ENCODE measurements around the gene TBC1D4.

Gene TBC1D4

GRCh38 chr13:75485286-75486062, 3.5 kb upstream of the TBC1D4 start:
- H3K36me3 ChIP-seq (ENCODE audit: control insufficient read depth in 1 of 2, insufficient read depth in 2 of 2, low read depth in 1 of 2, low read length in 2 of 2), result no peaks in the 10 kb centered on the region
- no peak overlapping the region for H2BK12ac ChIP-seq (ENCODE audit: low read length in 2 of 2)
- no peak overlapping the region for H4K91ac ChIP-seq (ENCODE audit: low read length)
- peaks cover 3% of the 10 kb centered on the region for H3K79me1 ChIP-seq (replicated peaks; ENCODE audit: low read length, poor library complexity, severe bottlenecking)
- H2AK5ac ChIP-seq (ENCODE audit: low read length, severe bottlenecking), result peak overlapping the region; percentile 68
- no peak overlapping the region for H2BK15ac ChIP-seq (ENCODE audit: low read depth, poor library complexity, severe bottlenecking)
- no peak overlapping the region for H2BK5ac ChIP-seq (ENCODE audit: low read depth, low read length, poor library complexity, severe bottlenecking)
- H4K8ac ChIP-seq (ENCODE audit: low read length), result no peak overlapping the region
- no peaks in the 10 kb centered on the region for H3K27me3 ChIP-seq (ENCODE audit: control insufficient read depth in 1 of 2, insufficient read depth in 1 of 2, low read length in 2 of 2)
- no peaks in the 10 kb centered on the region for H3K9me3 ChIP-seq (ENCODE audit: control insufficient read depth, low read length)
- H2AFZ ChIP-seq (ENCODE audit: low read depth, low read length), result no peak overlapping the region
- peaks cover 15% of the 10 kb centered on the region for H3K4me1 ChIP-seq (ENCODE audit: control insufficient read depth, insufficient read depth, low read depth, low read length)
- no peak overlapping the region for H3K9ac ChIP-seq (ENCODE audit: low read length)
- no peak overlapping the region for H2BK120ac ChIP-seq (ENCODE audit: low read depth, low read length)
- no peak overlapping the region for H3K4me2 ChIP-seq (ENCODE audit: low read length, poor library complexity, severe bottlenecking)
- H3K18ac ChIP-seq (ENCODE audit: low read depth in 1 of 2, low read length in 2 of 2), result no peak overlapping the region
- H3K27ac ChIP-seq (ENCODE audit: low read length, poor library complexity, severe bottlenecking), result no peak overlapping the region
- no peak overlapping the region for H3K4me3 ChIP-seq (ENCODE audit: insufficient read depth in 1 of 2, low read depth in 1 of 2, low read length in 2 of 2)
- 80% methylated on average over 1 of the region's 1 CpG for WGBS
- DNase-seq, result peak; percentile 46
- no peak overlapping the region for H3K23ac ChIP-seq (ENCODE audit: low read length in 2 of 2)
- H3K14ac ChIP-seq (ENCODE audit: low read length in 2 of 2), result no peak overlapping the region
- H3K4ac ChIP-seq (ENCODE audit: low read depth in 1 of 2, low read length in 2 of 2), result peak overlapping the region in 1 of 2 experiments; percentile 15

- Histone ChIP-seq H3K4me1 (ENCODE audit: control insufficient read depth, insufficient read depth, low read depth, low read length) (peaks cover 13% of the 10 kb centered on the region), H3K9me3 (ENCODE audit: control insufficient read depth, low read length) (no peaks in the 10 kb centered on the region), H3K9ac (ENCODE audit: low read length) (peak overlapping the region; percentile 94), H2BK5ac (ENCODE audit: low read depth, low read length, poor library complexity, severe bottlenecking) (no peak overlapping the region), H3K79me1 (replicated peaks; ENCODE audit: low read length, poor library complexity, severe bottlenecking) (peaks cover 11% of the 10 kb centered on the region), H2BK120ac (ENCODE audit: low read depth, low read length) (no peak overlapping the region), H2BK15ac (ENCODE audit: low read depth, poor library complexity, severe bottlenecking) (no peak overlapping the region), H3K14ac (ENCODE audit: low read length in 2 of 2) (no peak overlapping the region), H4K91ac (ENCODE audit: low read length) (no peak overlapping the region), H3K4me2 (ENCODE audit: low read length, poor library complexity, severe bottlenecking) (no peak overlapping the region), H3K23ac (ENCODE audit: low read length in 2 of 2) (no peak overlapping the region), H2AK5ac (ENCODE audit: low read length, severe bottlenecking) (no peak overlapping the region), H2BK12ac (ENCODE audit: low read length in 2 of 2) (no peak overlapping the region), H3K4ac (ENCODE audit: low read depth in 1 of 2, low read length in 2 of 2) (no peak overlapping the region), H3K36me3 (ENCODE audit: control insufficient read depth in 1 of 2, insufficient read depth in 2 of 2, low read depth in 1 of 2, low read length in 2 of 2) (no peaks in the 10 kb centered on the region), H3K4me3 (ENCODE audit: insufficient read depth in 1 of 2, low read depth in 1 of 2, low read length in 2 of 2) (peak overlapping the region in 1 of 2 experiments; percentile 94), H3K18ac (ENCODE audit: low read depth in 1 of 2, low read length in 2 of 2) (no peak overlapping the region), H2AFZ (ENCODE audit: low read depth, low read length) (no peak overlapping the region), H4K8ac (ENCODE audit: low read length) (no peak overlapping the region), H3K27me3 (ENCODE audit: control insufficient read depth in 1 of 2, insufficient read depth in 1 of 2, low read length in 2 of 2) (no peaks in the 10 kb centered on the region), H3K27ac (ENCODE audit: low read length, poor library complexity, severe bottlenecking) (no peak overlapping the region)
- no CpG with 5 or more reads among the region's 1 CpG for WGBS
- no peak for DNase-seq
These were observed 781 bp upstream of the TBC1D4 start for GRCh38 chr13:75482820-75483079.

- Histone ChIP-seq H2BK12ac (ENCODE audit: low read length in 2 of 2) (peak overlapping the region in 1 of 2 experiments; percentile 84), H3K36me3 (ENCODE audit: control insufficient read depth in 1 of 2, insufficient read depth in 2 of 2, low read depth in 1 of 2, low read length in 2 of 2) (no peaks in the 10 kb centered on the region), H3K9ac (ENCODE audit: low read length) (peak overlapping the region; percentile 94), H3K9me3 (ENCODE audit: control insufficient read depth, low read length) (no peaks in the 10 kb centered on the region), H2BK5ac (ENCODE audit: low read depth, low read length, poor library complexity, severe bottlenecking) (no peak overlapping the region), H3K4ac (ENCODE audit: low read depth in 1 of 2, low read length in 2 of 2) (peak overlapping the region; percentile 13 to 80), H2BK15ac (ENCODE audit: low read depth, poor library complexity, severe bottlenecking) (peak overlapping the region; percentile 63), H4K8ac (ENCODE audit: low read length) (no peak overlapping the region), H2AFZ (ENCODE audit: low read depth, low read length) (peak overlapping the region; percentile 91), H3K4me3 (ENCODE audit: insufficient read depth in 1 of 2, low read depth in 1 of 2, low read length in 2 of 2) (peak overlapping the region; percentile 88 to 94), H3K18ac (ENCODE audit: low read depth in 1 of 2, low read length in 2 of 2) (peak overlapping the region in 1 of 2 experiments; percentile 91), H3K14ac (ENCODE audit: low read length in 2 of 2) (peak overlapping the region in 1 of 2 experiments; percentile 97), H3K79me1 (replicated peaks; ENCODE audit: low read length, poor library complexity, severe bottlenecking) (peaks cover 12% of the 10 kb centered on the region), H3K27me3 (ENCODE audit: control insufficient read depth in 1 of 2, insufficient read depth in 1 of 2, low read length in 2 of 2) (no peaks in the 10 kb centered on the region), H2BK120ac (ENCODE audit: low read depth, low read length) (peak overlapping the region; percentile 80), H4K91ac (ENCODE audit: low read length) (peak overlapping the region; percentile 11), H3K27ac (ENCODE audit: low read length, poor library complexity, severe bottlenecking) (no peak overlapping the region), H3K4me2 (ENCODE audit: low read length, poor library complexity, severe bottlenecking) (peak overlapping the region; percentile 100), H3K23ac (ENCODE audit: low read length in 2 of 2) (peak overlapping the region in 1 of 2 experiments; percentile 98), H3K4me1 (ENCODE audit: control insufficient read depth, insufficient read depth, low read depth, low read length) (peaks cover 13% of the 10 kb centered on the region), H2AK5ac (ENCODE audit: low read length, severe bottlenecking) (no peak overlapping the region)
- DNase-seq, result peak; percentile 53
- under 1% methylated on average over 92 of the region's 100 CpGs for WGBS
These were observed 546 bp downstream of the TBC1D4 start for GRCh38 chr13:75481176-75482069.

- Histone ChIP-seq H3K9ac (ENCODE audit: low read length) (peak overlapping the region; percentile 94), H3K4me3 (ENCODE audit: insufficient read depth in 1 of 2, low read depth in 1 of 2, low read length in 2 of 2) (peak overlapping the region; percentile 88 to 94), H3K4me1 (ENCODE audit: control insufficient read depth, insufficient read depth, low read depth, low read length) (peaks cover 9% of the 10 kb centered on the region), H3K14ac (ENCODE audit: low read length in 2 of 2) (peak overlapping the region in 1 of 2 experiments; percentile 60), H2BK12ac (ENCODE audit: low read length in 2 of 2) (peak overlapping the region in 1 of 2 experiments; percentile 39), H2BK15ac (ENCODE audit: low read depth, poor library complexity, severe bottlenecking) (no peak overlapping the region), H3K4me2 (ENCODE audit: low read length, poor library complexity, severe bottlenecking) (peak overlapping the region; percentile 100), H4K8ac (ENCODE audit: low read length) (no peak overlapping the region), H2BK5ac (ENCODE audit: low read depth, low read length, poor library complexity, severe bottlenecking) (no peak overlapping the region), H3K23ac (ENCODE audit: low read length in 2 of 2) (peak overlapping the region in 1 of 2 experiments; percentile 97), H2AK5ac (ENCODE audit: low read length, severe bottlenecking) (no peak overlapping the region), H3K36me3 (ENCODE audit: control insufficient read depth in 1 of 2, insufficient read depth in 2 of 2, low read depth in 1 of 2, low read length in 2 of 2) (no peaks in the 10 kb centered on the region), H3K79me1 (replicated peaks; ENCODE audit: low read length, poor library complexity, severe bottlenecking) (peaks cover 12% of the 10 kb centered on the region), H2AFZ (ENCODE audit: low read depth, low read length) (peak overlapping the region; percentile 85), H3K4ac (ENCODE audit: low read depth in 1 of 2, low read length in 2 of 2) (no peak overlapping the region), H2BK120ac (ENCODE audit: low read depth, low read length) (no peak overlapping the region), H3K18ac (ENCODE audit: low read depth in 1 of 2, low read length in 2 of 2) (peak overlapping the region in 1 of 2 experiments; percentile 91), H3K27ac (ENCODE audit: low read length, poor library complexity, severe bottlenecking) (no peak overlapping the region), H3K27me3 (ENCODE audit: control insufficient read depth in 1 of 2, insufficient read depth in 1 of 2, low read length in 2 of 2) (no peaks in the 10 kb centered on the region), H3K9me3 (ENCODE audit: control insufficient read depth, low read length) (no peaks in the 10 kb centered on the region), H4K91ac (ENCODE audit: low read length) (no peak overlapping the region)
- peak; percentile 57 for DNase-seq
- WGBS, result under 1% methylated on average over 35 of the region's 48 CpGs
These were observed 1.2 kb downstream of the TBC1D4 start for GRCh38 chr13:75480671-75481175.
